ENCODE measurements around the gene KCTD11.
"Not testable (repeated sequence)": the region's sequence is repeated elsewhere in the genome, so short reads cannot be mapped to it uniquely, and the experiment has no call there.

- TF ChIP-seq CTCF, POLR2A (IDR thresholded peaks at IDR 0.05): not testable (repeated sequence)
These were observed 16.6 kb downstream of the KCTD11 start for GRCh38 chr17:7368599-7368994.
